CD4-positive, CD25-positive, alpha-beta regulatory T cell (primary cell): ENCODE data around the gene TSPYL4. TPM values are rescaled to one million over a fixed set of nuclear protein-coding genes. Genes with fewer than 3 reads are reported as not detected.

Source experiments
- ATAC-seq, 2 donors: fragments of 150-1000 bp; cut with Tn5 transposase; one replicate each; pipeline ENCODE4 v1.10.0; 2021; ENCODE audit warnings: low read depth in 2 of 2, moderate number of reproducible peaks in 2 of 2, moderate library complexity in 1 of 2
- DNase-seq, 3 donors: peaks; one replicate each; pipeline versions ENCODE4 v3.0.0 to v3.0.0-alpha.2; 2012 to 2022; ENCODE audit warnings: mixed read lengths in 1 of 3
- H3K27ac ChIP-seq: one replicate; pipeline ENCODE4 v1.7.0; 2013; ENCODE audit warnings: mild to moderate bottlenecking, low read length; ENCODE audit not compliant: insufficient read depth, poor library complexity, severe bottlenecking
- H3K27me3 ChIP-seq: one replicate; pipeline ENCODE4 v1.7.0; 2013; ENCODE audit warnings: low read length; ENCODE audit not compliant: control insufficient read depth, insufficient read depth
- H3K36me3 ChIP-seq: one replicate; pipeline ENCODE4 v1.7.0; 2013; ENCODE audit warnings: mild to moderate bottlenecking, low read length, moderate library complexity; ENCODE audit not compliant: control insufficient read depth, insufficient read depth
- H3K4me1 ChIP-seq: 2 replicates; pipeline ENCODE4 v1.7.0; 2013; ENCODE audit warnings: mild to moderate bottlenecking, low read length; ENCODE audit not compliant: insufficient read depth, control insufficient read depth, poor library complexity, severe bottlenecking
- H3K4me3 ChIP-seq: one replicate; pipeline ENCODE4 v1.7.0; 2013; ENCODE audit warnings: low read depth, mild to moderate bottlenecking, low read length, moderate library complexity
- H3K9me3 ChIP-seq, 2 experiments: 1 replicate in 1 of 2; 2 replicates in 1 of 2; pipeline ENCODE4 v1.7.0; 2013; ENCODE audit warnings: low read length in 2 of 2, mild to moderate bottlenecking in 1 of 2, moderate library complexity in 1 of 2; ENCODE audit not compliant: control insufficient read depth in 2 of 2
- H3K27ac Mint-ChIP-seq, 3 donors: one replicate each; pipeline ENCODE4 v1.8.0; 2020 to 2022; ENCODE audit warnings: mild to moderate bottlenecking in 3 of 3, mixed read lengths in 3 of 3, moderate library complexity in 2 of 3
- H3K27me3 Mint-ChIP-seq: one replicate; pipeline ENCODE4 v1.8.0; 2022; ENCODE audit warnings: mild to moderate bottlenecking, mixed read lengths
- H3K36me3 Mint-ChIP-seq: one replicate; pipeline ENCODE4 v1.8.0; 2020; ENCODE audit warnings: mixed read lengths
- H3K4me1 Mint-ChIP-seq, 4 donors: one replicate each; pipeline ENCODE4 v1.8.0; 2020 to 2022; ENCODE audit warnings: mixed read lengths in 4 of 4, mild to moderate bottlenecking in 1 of 4
- H3K4me3 Mint-ChIP-seq, 4 donors: one replicate each; pipeline ENCODE4 v1.8.0; 2020 to 2022; ENCODE audit warnings: mild to moderate bottlenecking in 4 of 4, mixed read lengths in 4 of 4, moderate library complexity in 3 of 4
- H3K9me3 Mint-ChIP-seq, 7 donors: one replicate each; pipeline ENCODE4 v1.8.0; 2020 to 2022; ENCODE audit warnings: mixed read lengths in 7 of 7, mild to moderate bottlenecking in 3 of 7, moderate library complexity in 2 of 7
- polyA plus RNA-seq, 4 donors: library from polyadenylated mRNA; unstranded; fragments of 300-500 nt; fragmentation: Illumina TruSeq; gene quantifications; one replicate each; pipeline ENCODE4 v1.2.3, GENCODE V29; 2021
- total RNA-seq: library from RNA; stranded (reverse); gene quantifications from one replicate; pipeline ENCODE4 v1.2.3, GENCODE V29; 2022

Gene TSPYL4
- total and polyA plus RNA-seq, 5 donors from 2014 or later = 11.3 to 40.2 (median 16.8) TPM

DNA sequence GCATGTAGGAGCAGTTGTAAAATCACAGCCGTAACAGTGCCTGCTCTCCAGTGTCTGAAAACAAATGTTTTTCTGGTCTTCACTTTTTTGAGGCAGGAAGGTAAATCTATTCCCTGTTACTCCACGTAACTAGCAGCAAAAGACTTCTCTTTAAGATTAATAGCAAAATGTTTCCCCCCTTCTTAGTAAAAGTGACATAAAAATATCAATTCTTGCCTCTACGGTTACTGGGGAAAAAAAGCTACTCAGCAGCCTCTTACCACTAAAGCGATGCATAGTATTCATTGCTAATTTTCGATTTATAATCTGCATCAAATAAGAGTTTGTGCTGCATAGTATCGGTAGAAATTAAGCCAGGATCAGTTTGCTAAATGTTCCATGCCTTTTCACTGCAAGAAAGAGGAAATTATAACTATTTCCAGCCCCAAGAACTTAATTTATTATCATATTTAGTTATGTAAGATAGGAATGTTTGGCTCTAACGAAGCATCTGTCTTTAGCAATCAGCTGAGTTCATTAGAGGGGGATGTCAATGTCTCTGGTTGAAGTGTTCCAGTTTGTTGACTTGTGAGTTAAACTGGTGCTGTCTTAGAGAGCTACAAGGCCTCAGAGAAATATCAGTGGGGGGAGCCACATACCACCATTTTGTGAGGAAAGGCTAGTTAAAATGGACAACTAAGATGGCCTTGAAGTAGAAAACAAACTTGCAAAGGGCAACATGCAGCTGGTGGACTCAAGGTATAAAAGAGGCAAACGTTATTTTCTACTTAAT is 26.5 kb upstream of the TSPYL4 start:
- H3K4me1 Mint-ChIP-seq = peaks cover 15 to 57% (median 44%) of the 10 kb centered on the region in 4 donors

DNA sequence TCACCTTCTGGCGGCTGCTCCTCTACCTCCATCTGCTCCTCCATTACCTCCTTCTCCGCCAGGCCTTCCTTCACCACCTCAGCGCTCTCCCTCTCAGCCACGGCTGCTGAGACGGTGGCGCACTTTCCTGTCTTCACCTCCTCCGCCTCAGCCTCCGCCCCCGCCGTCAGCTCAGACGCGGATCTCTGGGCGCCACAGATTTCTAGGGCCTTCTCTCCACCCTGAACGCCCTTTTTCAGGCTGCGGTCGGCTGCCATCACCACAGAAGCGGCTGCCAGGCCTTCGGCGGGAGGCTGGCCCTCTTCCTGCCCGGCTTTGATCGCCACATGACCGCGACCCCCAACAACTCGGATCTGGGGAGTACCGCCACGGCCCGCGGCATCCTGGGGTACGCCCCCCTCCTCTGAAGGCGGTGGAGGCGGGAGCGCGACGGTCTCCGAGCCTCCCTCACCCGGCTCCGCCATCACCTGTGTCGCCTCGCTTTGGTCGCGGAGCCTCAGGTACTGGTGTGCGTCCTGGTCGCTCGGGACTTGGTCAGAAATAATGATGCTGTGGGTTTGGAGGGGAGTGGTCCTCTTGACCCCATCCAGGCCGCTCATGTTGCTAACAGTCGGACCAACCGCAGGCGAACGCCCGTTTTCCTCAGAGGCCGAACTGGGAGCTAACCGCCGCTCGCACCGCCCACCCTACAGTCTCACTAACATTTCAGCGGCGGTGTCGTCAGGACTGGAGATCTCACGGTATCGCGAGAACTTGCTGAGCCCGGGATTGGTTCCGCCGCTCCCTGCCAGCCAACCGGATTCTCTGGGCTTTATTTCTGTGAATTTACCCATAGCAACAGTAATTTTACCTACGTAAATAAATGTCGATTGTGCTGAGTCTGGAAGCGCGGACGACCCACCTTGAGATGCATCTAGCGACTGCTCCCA is 25.6 kb upstream of the TSPYL4 start, which contains the start of gene TSPYL1:
TSS of gene TSPYL1 (minus strand) at position 699 of the 929 bp plus-strand sequence. CDS start at position 599, 100 bp downstream.
- peaks cover 56% of the 10 kb centered on the region for H3K4me1 ChIP-seq
- peaks cover 13% of the 10 kb centered on the region for H3K36me3 ChIP-seq
- H3K27ac ChIP-seq = peak within 1 kb of the TSS; percentile 100
- DNase-seq = peak; percentile 93 to 97 (median 97)
- H3K27me3 Mint-ChIP-seq = no peaks in the 10 kb centered on the region
- peaks cover 18 to 64% (median 45%) of the 10 kb centered on the region in 4 donors for H3K4me1 Mint-ChIP-seq
- H3K4me3 Mint-ChIP-seq = peak within 1 kb of the TSS; percentile 94 to 99 (median 98)
- peak within 1 kb of the TSS; percentile 94 for H3K4me3 ChIP-seq
- no peaks in the 10 kb centered on the region for H3K27me3 ChIP-seq
- ATAC-seq = peak; percentile 92
- peaks cover 35% of the 10 kb centered on the region for H3K36me3 Mint-ChIP-seq
- no peaks in the 10 kb centered on the region for H3K9me3 ChIP-seq
- peak within 1 kb of the TSS; percentile 99 to 100 (median 100) for H3K27ac Mint-ChIP-seq
- no peaks in the 10 kb centered on the region for H3K9me3 Mint-ChIP-seq

More for the DNA sequence above, 26.5 kb upstream of the TSPYL4 start:
- peaks cover 31% of the 10 kb centered on the region for H3K36me3 Mint-ChIP-seq
- H3K4me3 ChIP-seq = peak overlapping the region; percentile 94
- H3K9me3 Mint-ChIP-seq = no peaks in the 10 kb centered on the region
- peak overlapping the region; percentile 94 to 99 (median 98) for H3K4me3 Mint-ChIP-seq
- no peaks in the 10 kb centered on the region for H3K27me3 ChIP-seq
- H3K4me1 ChIP-seq = peaks cover 48% of the 10 kb centered on the region
- no peak for ATAC-seq
- peaks cover 9% of the 10 kb centered on the region for H3K36me3 ChIP-seq
- H3K27ac ChIP-seq = peak overlapping the region; percentile 100
- no peaks in the 10 kb centered on the region for H3K9me3 ChIP-seq
- H3K27ac Mint-ChIP-seq = peak overlapping the region; percentile 99 to 100 (median 100)
- H3K27me3 Mint-ChIP-seq = peaks cover 1% of the 10 kb centered on the region
- DNase-seq = peak in 1 of 3 donors; percentile 18

DNA sequence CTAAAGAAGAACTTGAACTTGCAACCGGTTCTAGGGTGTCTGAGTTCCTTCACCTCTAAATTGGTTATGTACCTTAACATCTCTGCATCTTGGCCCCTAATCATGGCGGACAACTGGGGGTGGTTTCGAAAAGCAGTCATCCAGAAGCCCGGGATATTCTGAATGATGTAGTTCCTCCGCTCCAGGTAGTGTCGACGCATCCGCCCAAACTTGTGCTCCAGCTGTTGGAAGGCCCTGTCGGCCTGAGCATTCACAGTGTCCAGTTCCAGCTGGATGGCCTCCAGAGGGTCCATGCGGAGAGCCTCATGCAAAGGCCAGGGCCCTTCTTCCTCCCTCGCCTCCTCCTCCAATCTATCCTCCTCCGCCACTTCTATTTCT is 25.0 kb upstream of the TSPYL4 start:
- no peak for ATAC-seq
- Mint-ChIP-seq H3K27ac (peak overlapping the region; percentile 99 to 100 (median 100)), H3K27me3 (no peaks in the 10 kb centered on the region), H3K4me3 (peak overlapping the region; percentile 94 to 99 (median 98)), H3K9me3 (no peaks in the 10 kb centered on the region), H3K4me1 (peaks cover 18 to 70% (median 47%) of the 10 kb centered on the region in 4 donors), H3K36me3 (peaks cover 35% of the 10 kb centered on the region)
- Histone ChIP-seq H3K27me3 (no peaks in the 10 kb centered on the region), H3K9me3 (no peaks in the 10 kb centered on the region), H3K4me1 (peaks cover 57% of the 10 kb centered on the region), H3K4me3 (peak overlapping the region; percentile 94), H3K36me3 (peaks cover 19% of the 10 kb centered on the region), H3K27ac (peak overlapping the region; percentile 100)
- peak in 2 of 3 donors; percentile 26 to 30 for DNase-seq

DNA sequence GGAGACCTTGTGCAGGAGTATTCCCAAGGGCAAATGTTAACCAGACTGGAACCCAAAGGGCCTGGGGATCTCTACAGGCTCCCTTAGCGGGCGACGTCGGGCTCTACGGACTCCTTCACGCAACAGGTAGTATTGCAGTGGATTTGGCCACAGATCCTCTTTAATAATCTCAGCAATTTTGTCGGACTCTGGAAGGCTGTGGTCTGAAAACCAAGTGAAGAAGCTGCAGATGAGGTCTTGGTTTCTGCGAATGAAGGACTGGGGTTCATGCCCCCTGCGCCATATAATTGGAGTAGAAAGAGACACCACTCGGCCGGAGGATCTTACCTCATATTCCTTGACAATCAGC is 24.6 kb upstream of the TSPYL4 start:
- DNase-seq = no peak
- H3K4me1 ChIP-seq = peaks cover 57% of the 10 kb centered on the region
- peak overlapping the region; percentile 94 to 99 (median 98) for H3K4me3 Mint-ChIP-seq

DNA sequence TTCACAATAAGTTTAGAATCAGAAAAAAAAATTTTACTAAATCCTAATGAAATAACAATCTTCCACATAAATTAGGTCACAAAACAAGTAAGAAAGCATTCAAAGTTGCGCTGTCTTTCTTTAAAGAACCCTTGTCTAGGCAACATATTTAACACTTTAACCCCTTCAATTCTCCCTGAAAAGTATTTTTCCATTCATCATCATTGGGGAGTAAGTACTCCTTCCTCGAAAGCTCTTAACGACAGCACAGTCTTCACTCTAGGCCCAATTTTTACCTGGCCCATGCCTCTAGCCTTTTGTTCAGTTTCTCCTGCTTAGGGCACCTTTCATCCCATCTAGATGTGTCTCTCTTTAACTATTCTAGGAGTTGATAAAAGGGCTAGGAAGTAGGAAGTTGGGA is 23.2 kb upstream of the TSPYL4 start:
- peak overlapping the region; percentile 69 to 100 (median 100) for H3K27ac Mint-ChIP-seq
- H3K4me1 Mint-ChIP-seq = peaks cover 29 to 86% (median 57%) of the 10 kb centered on the region in 4 donors
- no peaks in the 10 kb centered on the region for H3K9me3 Mint-ChIP-seq
- H3K27ac ChIP-seq = peak overlapping the region; percentile 100
- H3K4me3 Mint-ChIP-seq = peak overlapping the region; percentile 94 to 99 (median 98)
- peaks cover 62% of the 10 kb centered on the region for H3K4me1 ChIP-seq
- no peaks in the 10 kb centered on the region for H3K27me3 Mint-ChIP-seq
- ATAC-seq (no peak), DNase-seq (no peak)
- H3K27me3 ChIP-seq = no peaks in the 10 kb centered on the region
- H3K9me3 ChIP-seq = no peaks in the 10 kb centered on the region
- peaks cover 43% of the 10 kb centered on the region for H3K36me3 Mint-ChIP-seq
- H3K4me3 ChIP-seq = peak overlapping the region; percentile 96
- peaks cover 34% of the 10 kb centered on the region for H3K36me3 ChIP-seq

More for the DNA sequence above, 24.6 kb upstream of the TSPYL4 start:
- Histone ChIP-seq H3K9me3 (no peaks in the 10 kb centered on the region), H3K36me3 (peaks cover 22% of the 10 kb centered on the region), H3K27me3 (no peaks in the 10 kb centered on the region), H3K4me3 (peak overlapping the region; percentile 94), H3K27ac (peak overlapping the region; percentile 100)
- Mint-ChIP-seq H3K36me3 (peaks cover 37% of the 10 kb centered on the region), H3K4me1 (peaks cover 18 to 74% (median 49%) of the 10 kb centered on the region in 4 donors), H3K27ac (peak overlapping the region; percentile 99 to 100 (median 100)), H3K9me3 (no peaks in the 10 kb centered on the region), H3K27me3 (no peaks in the 10 kb centered on the region)
- no peak for ATAC-seq

DNA sequence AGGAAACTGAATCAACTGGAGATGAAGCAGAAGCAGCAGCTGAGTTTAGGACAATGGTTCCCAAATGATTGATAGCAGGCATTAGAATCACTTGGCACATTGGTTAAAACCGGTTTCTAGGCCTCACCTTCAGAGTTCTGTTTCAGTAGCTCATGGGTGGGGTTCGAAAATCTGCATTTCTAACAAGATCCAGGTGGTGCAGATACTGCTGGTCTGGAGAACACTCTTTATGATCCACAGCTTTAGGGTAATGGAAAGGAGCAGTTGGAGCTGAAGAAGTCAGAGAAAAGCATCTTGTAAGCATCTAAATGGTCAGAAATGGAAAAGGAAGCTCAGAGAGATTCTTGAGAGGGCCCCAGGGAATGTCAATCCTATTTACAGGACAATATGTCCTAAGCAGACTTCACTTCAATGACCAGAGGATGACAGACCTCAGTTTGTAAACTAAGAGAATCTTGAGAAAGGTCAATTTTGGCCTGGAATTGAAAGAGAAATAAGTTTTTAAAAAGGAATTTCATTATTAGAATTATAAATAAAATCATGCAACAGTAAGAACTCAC is 17.4 kb upstream of the TSPYL4 start:
- H3K4me1 ChIP-seq = peaks cover 30% of the 10 kb centered on the region
- DNase-seq = no peak
- H3K9me3 ChIP-seq = no peaks in the 10 kb centered on the region
- peaks cover 27% of the 10 kb centered on the region for H3K36me3 Mint-ChIP-seq
- no peaks in the 10 kb centered on the region for H3K9me3 Mint-ChIP-seq
- H3K4me3 Mint-ChIP-seq = no peak overlapping the region
- H3K27ac ChIP-seq = peak overlapping the region; percentile 57
- H3K27me3 ChIP-seq = no peaks in the 10 kb centered on the region
- H3K27me3 Mint-ChIP-seq = no peaks in the 10 kb centered on the region
- no peak for ATAC-seq
- H3K4me1 Mint-ChIP-seq = peaks cover 37 to 61% (median 45%) of the 10 kb centered on the region in 4 donors
- peak overlapping the region in 1 of 3 donors; percentile 75 for H3K27ac Mint-ChIP-seq
- H3K4me3 ChIP-seq = no peak overlapping the region
- H3K36me3 ChIP-seq = peaks cover 37% of the 10 kb centered on the region
